ENCODE measurements around the gene PROX2.

GRCh38 chr14:74852922-74853530, 22.9 kb downstream of the PROX2 start:
- TF ChIP-seq CTCF (conservative IDR thresholded peaks at IDR 0.05) (no peak), ZFX (IDR thresholded peaks at IDR 0.05) (no peak)
